ENCODE results near the gene CAST.

CAST gene

GRCh38 chr5:96633820-96634219 is 28.4 kb upstream of the CAST start:
- TF ChIP-seq CTCF (IDR thresholded peaks at IDR 0.05; ENCODE audit: low read depth, low read length, missing control alignments): no peak
- in situ Hi-C loops (cut with HindIII; ENCODE audit: low sequenced_read_pairs): no loop called here
- H3K4me3 ChIP-seq (ENCODE audit: low read depth, low read length): no peak overlapping the region
- DNase-seq (ENCODE audit: low read depth): no peak

- TF ChIP-seq CTCF (IDR thresholded peaks at IDR 0.05; ENCODE audit: low read depth, low read length, missing control alignments): no peak
- no peak for DNase-seq (ENCODE audit: low read depth)
- in situ Hi-C loops (cut with HindIII; ENCODE audit: low sequenced_read_pairs): no loop called here
These were observed 27.3 kb upstream of the CAST start for GRCh38 chr5:96634881-96635280.

GRCh38 chr5:96636046-96636445 is 26.1 kb upstream of the CAST start:
- DNase-seq (ENCODE audit: low read depth): no peak
- TF ChIP-seq CTCF (IDR thresholded peaks at IDR 0.05; ENCODE audit: low read depth, low read length, missing control alignments): no peak
- in situ Hi-C loops (cut with HindIII; ENCODE audit: low sequenced_read_pairs): no loop called here
- H3K4me3 ChIP-seq (ENCODE audit: low read depth, low read length): no peak overlapping the region

More at GRCh38 chr5:96634881-96635280, 27.3 kb upstream of the CAST start:
- no peak overlapping the region for H3K4me3 ChIP-seq (ENCODE audit: low read depth, low read length)

GRCh38 chr5:96636594-96636993 is 25.6 kb upstream of the CAST start:
- DNase-seq (ENCODE audit: low read depth): no peak
- H3K4me3 ChIP-seq (ENCODE audit: low read depth, low read length): no peak overlapping the region
- TF ChIP-seq CTCF (IDR thresholded peaks at IDR 0.05; ENCODE audit: low read depth, low read length, missing control alignments): no peak
- in situ Hi-C loops (cut with HindIII; ENCODE audit: low sequenced_read_pairs): no loop called here

GRCh38 chr5:96637196-96637595 is 25.0 kb upstream of the CAST start:
- in situ Hi-C loops (cut with HindIII; ENCODE audit: low sequenced_read_pairs): no loop called here
- H3K4me3 ChIP-seq (ENCODE audit: low read depth, low read length): no peak overlapping the region
- TF ChIP-seq CTCF (IDR thresholded peaks at IDR 0.05; ENCODE audit: low read depth, low read length, missing control alignments): no peak
- DNase-seq (ENCODE audit: low read depth): no peak

GRCh38 chr5:96638561-96638960 is 23.6 kb upstream of the CAST start:
- no peak overlapping the region for H3K4me3 ChIP-seq (ENCODE audit: low read depth, low read length)
- no peak for TF ChIP-seq CTCF (IDR thresholded peaks at IDR 0.05; ENCODE audit: low read depth, low read length, missing control alignments)
- DNase-seq (ENCODE audit: low read depth): no peak
- in situ Hi-C loops (cut with HindIII; ENCODE audit: low sequenced_read_pairs): no loop called here

GRCh38 chr5:96640696-96641095 is 21.5 kb upstream of the CAST start:
- no peak for TF ChIP-seq CTCF (IDR thresholded peaks at IDR 0.05; ENCODE audit: low read depth, low read length, missing control alignments)
- no peak overlapping the region for H3K4me3 ChIP-seq (ENCODE audit: low read depth, low read length)
- no peak for DNase-seq (ENCODE audit: low read depth)
- in situ Hi-C loops (cut with HindIII; ENCODE audit: low sequenced_read_pairs): no loop called here
